H1 (cell line): ENCODE measurements around the gene LCE3D. TPM values are rescaled to one million over a fixed set of nuclear protein-coding genes. Genes with fewer than 3 reads are reported as not detected.
"Not testable (repeated sequence)": the region's sequence is repeated elsewhere in the genome, so short reads cannot be mapped to it uniquely, and the experiment has no call there.

Experiments
- CTCF ChIA-PET: fragments of 300-600 bp; sonication (Branson Sonifier 250); formaldehyde crosslinking; loops from one replicate; lab custom pipeline; 2021; ENCODE audit not compliant: partially characterized antibody; lab: Charles Lee
- POLR2A ChIA-PET: fragments of 300-600 bp; sonication (Branson Sonifier 250); formaldehyde crosslinking; loops from one replicate; lab custom pipeline; 2021; ENCODE audit warnings: inconsistent platforms; ENCODE audit not compliant: partially characterized antibody; lab: Charles Lee
- DNase-seq, 2 experiments: peaks; one replicate each; pipeline versions ENCODE4 v3.0.0 to v3.0.0-alpha.2; 2010 to 2022; ENCODE audit warnings: low spot score in 2 of 2, low read depth in 1 of 2, mixed read lengths in 1 of 2
- FAIRE-seq: peaks from 2 replicates; lab custom pipeline; 2011; peaks lifted over from hg19 to GRCh38; lab: Jason Lieb, UNC
- H2AFZ ChIP-seq: 2 replicates; pipeline ENCODE4 v1.8.1; 2012; ENCODE audit warnings: low read length, inconsistent platforms
- H2AK5ac ChIP-seq: 2 replicates; pipeline ENCODE4 v1.6.1; 2013; ENCODE audit warnings: low read depth, low read length
- H2BK120ac ChIP-seq: replicated peaks from 2 replicates; pipeline ENCODE3; 2013; ENCODE audit warnings: low read depth, low read length, inconsistent platforms
- H2BK12ac ChIP-seq: 2 replicates; pipeline ENCODE4 v1.6.1; 2013; ENCODE audit warnings: low read depth, low read length
- H2BK15ac ChIP-seq: 2 replicates; pipeline ENCODE4 v1.6.1; 2013; ENCODE audit warnings: low read length
- H2BK20ac ChIP-seq: 2 replicates; pipeline ENCODE4 v1.6.1; 2013; ENCODE audit warnings: low read length
- H2BK5ac ChIP-seq: 2 replicates; pipeline ENCODE4 v1.6.1; 2013; ENCODE audit warnings: low read depth, low read length
- H3K14ac ChIP-seq: 2 replicates; pipeline ENCODE4 v1.6.1; 2013; ENCODE audit warnings: inconsistent platforms; ENCODE audit not compliant: insufficient read length
- H3K18ac ChIP-seq: 2 replicates; pipeline ENCODE4 v1.6.1; 2013; ENCODE audit warnings: low read length; ENCODE audit errors: extremely low read depth
- H3K23ac ChIP-seq: 2 replicates; pipeline ENCODE4 v1.6.1; 2013; ENCODE audit warnings: inconsistent platforms; ENCODE audit not compliant: insufficient read length
- H3K23me2 ChIP-seq: 2 replicates; pipeline ENCODE4 v1.6.1; 2013; ENCODE audit warnings: low read depth, low read length
- H3K27ac ChIP-seq: 2 replicates; pipeline ENCODE4 v1.6.1; 2011; ENCODE audit warnings: low read depth, low read length, inconsistent platforms
- H3K27me3 ChIP-seq, 4 experiments: replicated peaks in 1 of 4; 1 replicate in 1 of 4; 2 replicates in 3 of 4; pipeline versions ENCODE4 v1.6.1 to v1.8.1; 2011 to 2013; ENCODE audit warnings: low read length in 3 of 4, mild to moderate bottlenecking in 3 of 4, inconsistent platforms in 2 of 4, mixed read lengths in 2 of 4, moderate library complexity in 1 of 4; ENCODE audit not compliant: control insufficient read depth in 3 of 4, insufficient read depth in 3 of 4; ENCODE audit errors: extremely low read depth in 1 of 4
- H3K36me3 ChIP-seq, 4 experiments: 2 replicates each; pipeline versions ENCODE4 v1.6.1 to v1.8.1; 2011 to 2013; ENCODE audit warnings: mild to moderate bottlenecking in 4 of 4, low read length in 3 of 4, moderate library complexity in 2 of 4, control low read depth in 1 of 4, inconsistent platforms in 1 of 4; ENCODE audit not compliant: insufficient read depth in 4 of 4, control insufficient read depth in 2 of 4
- H3K4ac ChIP-seq: replicated peaks from 2 replicates; pipeline ENCODE3; 2013; ENCODE audit warnings: low read length, low read depth, mixed read lengths, inconsistent platforms; ENCODE audit not compliant: insufficient read length
- H3K4me1 ChIP-seq, 4 experiments: replicated peaks in 1 of 4; 1 replicate in 1 of 4; 2 replicates in 3 of 4; pipeline versions ENCODE4 v1.6.1 to v1.8.1; 2011 to 2013; ENCODE audit warnings: low read length in 3 of 4, inconsistent platforms in 2 of 4, mixed read lengths in 1 of 4; ENCODE audit not compliant: insufficient read depth in 4 of 4, control insufficient read depth in 3 of 4
- H3K4me2 ChIP-seq, 2 experiments: 2 replicates each; pipeline versions ENCODE4 v1.6.1 to v1.8.1; 2011 to 2013; ENCODE audit warnings: low read depth in 2 of 2, low read length in 2 of 2, control low read depth in 1 of 2, inconsistent platforms in 1 of 2, mild to moderate bottlenecking in 1 of 2; ENCODE audit not compliant: insufficient read depth in 1 of 2
- H3K4me3 ChIP-seq, 4 experiments: fragments of 200-600, 300-600 bp in 1 of 4; sonication (generic), shearing (Covaris generic), sonication (Bioruptor Twin) in 1 of 4; 2 replicates each; pipeline versions ENCODE4 v1.5.1 to v1.8.1; 2011 to 2016; ENCODE audit warnings: low read length in 4 of 4, low read depth in 3 of 4, control low read depth in 2 of 4, inconsistent platforms in 2 of 4, mild to moderate bottlenecking in 2 of 4, mixed read lengths in 1 of 4, moderate library complexity in 1 of 4; ENCODE audit not compliant: insufficient read depth in 2 of 4; ENCODE audit errors: extremely low read depth in 1 of 4
- H3K56ac ChIP-seq: replicated peaks from 2 replicates; pipeline ENCODE3; 2013; ENCODE audit warnings: low read depth, mild to moderate bottlenecking, mixed read lengths, low read length, inconsistent platforms; ENCODE audit not compliant: insufficient read length
- H3K79me1 ChIP-seq: 2 replicates; pipeline ENCODE4 v1.6.1; 2013; ENCODE audit warnings: low read depth, low read length, control low read depth
- H3K79me2 ChIP-seq, 2 experiments: 2 replicates each; pipeline versions ENCODE4 v1.6.1 to v1.8.1; 2012 to 2013; ENCODE audit warnings: low read length in 2 of 2, mild to moderate bottlenecking in 2 of 2, inconsistent platforms in 1 of 2; ENCODE audit not compliant: insufficient read depth in 2 of 2, control insufficient read depth in 1 of 2
- H3K9ac ChIP-seq, 4 experiments: replicated peaks in 1 of 4; 1 replicate in 1 of 4; 2 replicates in 3 of 4; pipeline versions ENCODE4 v1.6.1 to v1.8.1; 2011 to 2013; ENCODE audit warnings: low read depth in 3 of 4, low read length in 3 of 4, control low read depth in 2 of 4, mild to moderate bottlenecking in 2 of 4, moderate library complexity in 2 of 4, inconsistent platforms in 1 of 4; ENCODE audit errors: extremely low read depth in 1 of 4
- H3K9me3 ChIP-seq, 2 experiments: 2 replicates each; pipeline versions ENCODE4 v1.6.1 to v1.8.1; 2012 to 2013; ENCODE audit warnings: mild to moderate bottlenecking in 2 of 2, moderate library complexity in 2 of 2, control low read depth in 1 of 2, inconsistent platforms in 1 of 2, low read depth in 1 of 2, low read length in 1 of 2, mixed read lengths in 1 of 2; ENCODE audit not compliant: insufficient read depth in 2 of 2
- H4K20me1 ChIP-seq, 2 experiments: replicated peaks in 1 of 2; 2 replicates each; pipeline versions ENCODE3 to v1.8.1; 2011 to 2013; ENCODE audit warnings: inconsistent platforms in 2 of 2, low read length in 2 of 2, mild to moderate bottlenecking in 1 of 2; ENCODE audit not compliant: insufficient read depth in 2 of 2, control insufficient read depth in 1 of 2
- H4K5ac ChIP-seq: 2 replicates; pipeline ENCODE4 v1.6.1; 2013; ENCODE audit warnings: low read length, low read depth, mixed read lengths, inconsistent platforms; ENCODE audit not compliant: insufficient read length
- H4K8ac ChIP-seq: 2 replicates; pipeline ENCODE4 v1.8.0; 2013; ENCODE audit warnings: mild to moderate bottlenecking, moderate library complexity, low read length, inconsistent platforms; ENCODE audit not compliant: insufficient read depth; ENCODE audit errors: extremely low read depth
- H4K91ac ChIP-seq: replicated peaks from 2 replicates; pipeline ENCODE3; 2013; ENCODE audit warnings: low read length, mixed read lengths, inconsistent platforms; ENCODE audit not compliant: insufficient read length
- WGBS, 2 experiments: shearing (Covaris generic) in 1 of 2; methylation state at CpG; one replicate each; pipeline versions ENCODE4 v1.1.6 to v1.1.7; 2013 to 2015; ENCODE audit warnings: low lambda C conversion rate in 2 of 2, mixed read lengths in 2 of 2, inconsistent platforms in 1 of 2, low coverage in 1 of 2, missing lambda C conversion rate in 1 of 2; ENCODE audit not compliant: insufficient replicate concordance in 2 of 2, insufficient coverage in 1 of 2, insufficient read length in 1 of 2; ENCODE audit errors: extremely low coverage in 1 of 2, missing lambda C conversion rate in 1 of 2; 5-methylcytosine and 5-hydroxymethylcytosine counted together
- polyA plus RNA-seq, 7 experiments: library from polyadenylated mRNA; depleted of rRNA in 3 of 7; stranded (reverse) in 5 of 7; unstranded in 2 of 7; fragments of >200 nt in 5 of 7; fragments of 200-250 nt in 2 of 7; gene quantifications; 1 replicate in 5 of 7; 2 replicates in 1 of 7; 4 replicates in 1 of 7; pipeline versions ENCODE4 v1.2.1 to v1.2.3, GENCODE V29; 2011 to 2013; ENCODE audit warnings: missing spikeins in 2 of 7, mixed read lengths in 2 of 7
- total RNA-seq: library from RNA; stranded (reverse); fragmentation: NEBNext Ultra II Directional; extraction: Animal tissue kit (Norgen Biotek cat#: 25700); gene quantifications from 2 replicates; pipeline ENCODE4 v1.2.1, GENCODE V29; 2021

Gene LCE3D
- total and polyA plus RNA-seq, 2 of the 8 experiments (the other 6 are each of a cell fraction or from before 2014, with no cell fraction given): not detected

GRCh38 chr1:152548358-152548757, 32.0 kb downstream of the LCE3D start:
- CTCF ChIA-PET, H4K5ac ChIP-seq, H2BK120ac ChIP-seq, H3K18ac ChIP-seq, DNase-seq, H2AK5ac ChIP-seq, FAIRE-seq, H3K4me3 ChIP-seq, H2AFZ ChIP-seq, H3K4me2 ChIP-seq, H3K9ac ChIP-seq, H3K36me3 ChIP-seq, POLR2A ChIA-PET, H3K56ac ChIP-seq, H3K23me2 ChIP-seq, H2BK15ac ChIP-seq, H3K4me1 ChIP-seq, H2BK5ac ChIP-seq, H3K79me2 ChIP-seq, H3K14ac ChIP-seq, H3K27me3 ChIP-seq, H2BK20ac ChIP-seq, H3K27ac ChIP-seq, H4K20me1 ChIP-seq, H4K91ac ChIP-seq, H3K4ac ChIP-seq, H2BK12ac ChIP-seq, H3K23ac ChIP-seq, H3K79me1 ChIP-seq, H4K8ac ChIP-seq: not testable (repeated sequence)
- H3K9me3 ChIP-seq: peaks cover 31 to 38% of the 10 kb centered on the region in 2 experiments
- no CpG with 5 or more reads among the region's 1 CpG for WGBS, 2 experiments
